WTC11 (cell line): ENCODE data around the gene CCNH. TPM values are rescaled to one million over a fixed set of nuclear protein-coding genes. Genes with fewer than 3 reads are reported as not detected.

Source experiments
- ATF3 ChIP-seq: sonication (generic); formaldehyde crosslinking; conservative IDR thresholded peaks from 2 replicates; pipeline ENCODE4 v1.8.1; 2022; ENCODE audit warnings: mild to moderate bottlenecking, missing genetic modification reagents
- ATF6 ChIP-seq: sonication (generic); formaldehyde crosslinking; IDR thresholded peaks from 2 replicates; pipeline ENCODE4 v1.8.1; 2023; ENCODE audit warnings: mild to moderate bottlenecking, missing genetic modification reagents
- CDX4 ChIP-seq: fragments of 250-450 bp; sonication (Bioruptor Pico); IDR thresholded peaks from 2 replicates; pipeline ENCODE4 v1.9.0; 2021; ENCODE audit warnings: moderate library complexity, mild to moderate bottlenecking, inconsistent platforms, borderline replicate concordance
- CREB1 ChIP-seq: sonication (generic); formaldehyde crosslinking; IDR thresholded peaks from 2 replicates; pipeline ENCODE4 v1.8.0; 2023; ENCODE audit warnings: mild to moderate bottlenecking, missing genetic modification reagents
- CTCF ChIP-seq: fragments of 200-600 bp; IDR thresholded peaks from 2 replicates; pipeline ENCODE4 v1.8.0; 2022; ENCODE audit warnings: antibody characterized with exemption
- E2F1 ChIP-seq: sonication (generic); formaldehyde crosslinking; IDR thresholded peaks from 2 replicates; pipeline ENCODE4 v1.8.0; 2022; ENCODE audit warnings: mild to moderate bottlenecking, missing genetic modification reagents
- ETV6 ChIP-seq: sonication (generic); formaldehyde crosslinking; IDR thresholded peaks from 2 replicates; pipeline ENCODE4 v1.8.1; 2022; ENCODE audit warnings: mild to moderate bottlenecking, missing genetic modification reagents
- FOXK1 ChIP-seq: sonication (generic); formaldehyde crosslinking; IDR thresholded peaks from 2 replicates; pipeline ENCODE4 v1.8.0; 2022; ENCODE audit warnings: mild to moderate bottlenecking, moderate library complexity, missing genetic modification reagents
- IRF1 ChIP-seq: sonication (generic); formaldehyde crosslinking; IDR thresholded peaks from 2 replicates; pipeline ENCODE4 v1.8.0; 2023; ENCODE audit warnings: missing genetic modification reagents
- JUN ChIP-seq: sonication (generic); formaldehyde crosslinking; IDR thresholded peaks from 2 replicates; pipeline ENCODE4 v1.8.0; 2023; ENCODE audit warnings: mild to moderate bottlenecking, missing genetic modification reagents
- KAT7 ChIP-seq: sonication (generic); formaldehyde crosslinking; IDR thresholded peaks from 2 replicates; pipeline ENCODE4 v1.8.1; 2023; ENCODE audit warnings: missing genetic modification reagents, mild to moderate bottlenecking, borderline replicate concordance
- MAX ChIP-seq: sonication (generic); formaldehyde crosslinking; IDR thresholded peaks from 2 replicates; pipeline ENCODE4 v1.8.0; 2022; ENCODE audit warnings: mild to moderate bottlenecking, missing genetic modification reagents
- MXD4 ChIP-seq: fragments of 250-450 bp; sonication (Bioruptor Pico); IDR thresholded peaks from 2 replicates; pipeline ENCODE4 v1.8.0; 2021; ENCODE audit warnings: mild to moderate bottlenecking, moderate library complexity, borderline replicate concordance
- NFATC4 ChIP-seq: fragments of 250-450 bp; sonication (Bioruptor Pico); IDR thresholded peaks from 2 replicates; pipeline ENCODE4 v1.9.0; 2021; ENCODE audit warnings: mild to moderate bottlenecking
- NFE2L1 ChIP-seq: sonication (generic); formaldehyde crosslinking; IDR thresholded peaks from 2 replicates; pipeline ENCODE4 v1.8.1; 2023; ENCODE audit warnings: missing genetic modification reagents
- NFYB ChIP-seq: sonication (generic); formaldehyde crosslinking; conservative IDR thresholded peaks from 2 replicates; pipeline ENCODE4 v1.8.0; 2022; ENCODE audit warnings: low read depth, missing genetic modification reagents
- NR1H2 ChIP-seq: sonication (generic); formaldehyde crosslinking; IDR thresholded peaks from 2 replicates; pipeline ENCODE4 v1.9.0; 2021; ENCODE audit warnings: mild to moderate bottlenecking, moderate library complexity, missing genetic modification reagents
- PRDM15 ChIP-seq: sonication (generic); formaldehyde crosslinking; IDR thresholded peaks from 2 replicates; pipeline ENCODE4 v1.8.0; 2022; ENCODE audit warnings: missing genetic modification reagents
- SMAD4 ChIP-seq: sonication (generic); formaldehyde crosslinking; IDR thresholded peaks from 2 replicates; pipeline ENCODE4 v1.8.0; 2022; ENCODE audit warnings: mild to moderate bottlenecking, missing genetic modification reagents
- TEAD4 ChIP-seq: sonication (generic); formaldehyde crosslinking; IDR thresholded peaks from 2 replicates; pipeline ENCODE4 v1.8.0; 2022; ENCODE audit warnings: mild to moderate bottlenecking, missing genetic modification reagents
- ZBTB43 ChIP-seq: sonication (generic); formaldehyde crosslinking; IDR thresholded peaks from 2 replicates; pipeline ENCODE4 v1.8.1; 2023; ENCODE audit warnings: mild to moderate bottlenecking, missing genetic modification reagents
- ZMAT4 ChIP-seq: fragments of 250-450 bp; sonication (Bioruptor Pico); IDR thresholded peaks from 2 replicates; pipeline ENCODE4 v1.9.0; 2021; ENCODE audit warnings: mild to moderate bottlenecking
- ZNF121 ChIP-seq: sonication (generic); formaldehyde crosslinking; IDR thresholded peaks from 2 replicates; pipeline ENCODE4 v1.8.0; 2023; ENCODE audit warnings: missing genetic modification reagents
- ZNF219 ChIP-seq: sonication (generic); formaldehyde crosslinking; IDR thresholded peaks from 2 replicates; pipeline ENCODE4 v1.8.0; 2023; ENCODE audit warnings: missing genetic modification reagents, mild to moderate bottlenecking, borderline replicate concordance
- ZNF423 ChIP-seq: fragments of 250-450 bp; sonication (Bioruptor Pico); IDR thresholded peaks from 2 replicates; pipeline ENCODE4 v2.1.2; 2022; ENCODE audit warnings: mild to moderate bottlenecking, moderate library complexity
- ZSCAN18 ChIP-seq: fragments of 250-450 bp; sonication (Bioruptor Pico); IDR thresholded peaks from 2 replicates; pipeline ENCODE4 v2.1.2; 2022; ENCODE audit warnings: mild to moderate bottlenecking, moderate library complexity
- total RNA-seq: library from RNA; stranded (reverse); gene quantifications from 3 replicates; pipeline ENCODE4 v1.2.3, GENCODE V29; 2021

The CCNH gene
- total RNA-seq, 1 experiment from 2014 or later = 35.3 TPM

- TF ChIP-seq CTCF (no peak), NR1H2 (CRISPR knock-in tag) (no peak), PRDM15 (CRISPR knock-in tag) (0 out of 2 replicates have a peak, but pooled peaks have one; percentile 24), CDX4 (CRISPR knock-in tag) (no peak), MXD4 (CRISPR knock-in tag) (no peak), ZBTB43 (CRISPR knock-in tag) (0 out of 2 replicates have a peak, but pooled peaks have one; percentile 40), ZSCAN18 (no peak), NFE2L1 (CRISPR knock-in tag) (peak; percentile 15; the same call in 1 of the 2 replicates), IRF1 (CRISPR knock-in tag) (no peak), MAX (CRISPR knock-in tag) (peak; percentile 69), SMAD4 (CRISPR knock-in tag) (no peak), ATF3 (CRISPR knock-in tag) (no peak), TEAD4 (no peak), ZNF219 (no peak), FOXK1 (CRISPR knock-in tag) (peak; percentile 93), NFYB (CRISPR knock-in tag) (no peak), ATF6 (CRISPR knock-in tag) (no peak), CREB1 (0 out of 2 replicates have a peak, but pooled peaks have one; percentile 29), KAT7 (CRISPR knock-in tag) (no peak), E2F1 (CRISPR knock-in tag) (no peak), NFATC4 (CRISPR knock-in tag) (no peak), JUN (CRISPR knock-in tag) (no peak), ZMAT4 (CRISPR knock-in tag) (no peak), ZNF121 (CRISPR knock-in tag) (no peak), ZNF423 (CRISPR knock-in tag) (no peak), ETV6 (CRISPR knock-in tag) (peak; percentile 93)
Measured at GRCh38 chr5:87412630-87413342, at the start of gene CCNH (continued).
